K562 (cell line): ENCODE results near the gene IPO13. TPM values are rescaled to one million over a fixed set of nuclear protein-coding genes. Genes with fewer than 3 reads are reported as not detected.

Experiments
- BCOR ChIP-seq: fragments of 450-650 bp; IDR thresholded peaks from 2 replicates; pipeline ENCODE4 v1.6.1; 2016
- CBFA2T2 ChIP-seq: fragments of 450-650 bp; conservative IDR thresholded peaks from 2 replicates; pipeline ENCODE4 v1.6.1; 2017; ENCODE audit warnings: mild to moderate bottlenecking
- CBFA2T3 ChIP-seq: fragments of 450-650 bp; IDR thresholded peaks from 2 replicates; pipeline ENCODE4 v1.6.1; 2017
- E2F4 ChIP-seq: sonication (generic); formaldehyde crosslinking; IDR thresholded peaks from 2 replicates; pipeline ENCODE4 v1.8.0; 2022; ENCODE audit warnings: mild to moderate bottlenecking, low read depth, missing genetic modification reagents
- EP300 ChIP-seq: IDR thresholded peaks from 2 replicates; pipeline ENCODE4 v1.6.1; 2012; ENCODE audit warnings: low read length, improper control_type of control experiment
- HINFP ChIP-seq: fragments of 450-650 bp; conservative IDR thresholded peaks from 2 replicates; pipeline ENCODE4 v1.6.1; 2016; ENCODE audit warnings: missing genetic modification characterization, low read depth, mild to moderate bottlenecking, control low read depth, missing compliant biosample characterization
- IFI16 ChIP-seq: fragments of 250-450 bp; sonication (Bioruptor Pico); IDR thresholded peaks from 2 replicates; pipeline ENCODE4 v2.1.2; 2022; ENCODE audit warnings: mild to moderate bottlenecking, inconsistent platforms
- KDM4B ChIP-seq, 2 experiments: fragments of 450-650 bp in 1 of 2; sonication (generic) in 1 of 2; IDR thresholded peaks; 2 replicates each; pipeline ENCODE4 v1.6.1; 2016 to 2017; ENCODE audit warnings: borderline replicate concordance in 2 of 2, antibody characterized with exemption in 1 of 2, low read depth in 1 of 2, mild to moderate bottlenecking in 1 of 2
- MBD2 ChIP-seq: sonication (generic); IDR thresholded peaks from 2 replicates; pipeline ENCODE4 v1.6.1; 2016; ENCODE audit warnings: low read depth, borderline replicate concordance
- NCOA2 ChIP-seq, 2 experiments: fragments of 450-650 bp; IDR thresholded peaks; 2 replicates each; pipeline ENCODE4 v1.6.1; 2018; ENCODE audit warnings: mild to moderate bottlenecking in 2 of 2, moderate library complexity in 1 of 2; ENCODE audit not compliant: partially characterized antibody in 2 of 2
- NCOR1 ChIP-seq: fragments of 450-650 bp; IDR thresholded peaks from 2 replicates; pipeline ENCODE4 v1.6.1; 2016; ENCODE audit warnings: mild to moderate bottlenecking, moderate library complexity
- NRF1 ChIP-seq, 2 experiments: fragments of 450-650 bp; IDR thresholded peaks in 1 of 2; conservative IDR thresholded peaks in 1 of 2; 2 replicates each; pipeline ENCODE4 v1.6.1; 2014; ENCODE audit warnings: mild to moderate bottlenecking in 2 of 2
- POLR2AphosphoS5 ChIP-seq: IDR thresholded peaks from 2 replicates; pipeline ENCODE4 v1.6.1; 2011; ENCODE audit warnings: mild to moderate bottlenecking, low read depth, low read length, moderate library complexity; ENCODE audit not compliant: control insufficient read depth, insufficient read depth
- POLR2B ChIP-seq: fragments of 450-650 bp; IDR thresholded peaks from 2 replicates; pipeline ENCODE4 v1.6.1; 2018; ENCODE audit warnings: low read depth; ENCODE audit not compliant: partially characterized antibody
- PYGO2 ChIP-seq: fragments of 450-650 bp; IDR thresholded peaks from 2 replicates; pipeline ENCODE4 v1.6.1; 2016; ENCODE audit warnings: mild to moderate bottlenecking, missing genetic modification characterization, moderate library complexity, missing compliant biosample characterization
- RBM39 ChIP-seq: fragments of 200-400 bp; formaldehyde crosslinking; optimal IDR thresholded peaks from 2 replicates; pipeline ENCODE3; 2018; ENCODE audit warnings: low read depth, low read length
- SMARCB1 ChIP-seq: IDR thresholded peaks from 2 replicates; pipeline ENCODE4 v1.6.1; 2011; ENCODE audit warnings: improper control_type of control experiment, low read depth; ENCODE audit not compliant: insufficient read length
- TAF15 ChIP-seq: fragments of 200-400 bp; formaldehyde crosslinking; IDR thresholded peaks from 2 replicates; pipeline ENCODE4 v1.6.1; 2017; ENCODE audit warnings: mild to moderate bottlenecking, low read depth, low read length, moderate library complexity
- TCFL5 ChIP-seq: fragments of 250-450 bp; sonication (Bioruptor Pico); conservative IDR thresholded peaks from 2 replicates; pipeline ENCODE4 v1.6.1; 2021; ENCODE audit warnings: mild to moderate bottlenecking, moderate library complexity, matching md5 sums
- ZBTB7A ChIP-seq: IDR thresholded peaks from 2 replicates; pipeline ENCODE4 v1.6.1; 2011; ENCODE audit warnings: low read depth, mild to moderate bottlenecking, low read length, moderate library complexity, borderline replicate concordance; ENCODE audit not compliant: control insufficient read depth
- ZKSCAN8 ChIP-seq: fragments of 200-800 bp; sonication (Bioruptor generic); IDR thresholded peaks from 2 replicates; pipeline ENCODE4 v1.6.1; 2016; ENCODE audit warnings: missing genetic modification characterization, missing compliant biosample characterization
- ZNF253 ChIP-seq: fragments of 250-450 bp; sonication (Bioruptor Pico); conservative IDR thresholded peaks from 2 replicates; pipeline ENCODE4 v1.6.1; 2021; ENCODE audit warnings: mild to moderate bottlenecking
- ZNF511 ChIP-seq: sonication (generic); formaldehyde crosslinking; IDR thresholded peaks from 2 replicates; pipeline ENCODE4 v1.8.0; 2022; ENCODE audit warnings: mild to moderate bottlenecking, missing genetic modification reagents
- ZNF75A ChIP-seq: fragments of 450-650 bp; formaldehyde crosslinking; IDR thresholded peaks from 2 replicates; pipeline ENCODE4 v1.4.0; 2020; ENCODE audit warnings: mild to moderate bottlenecking
- ZNF830 ChIP-seq: fragments of 250-450 bp; sonication (Bioruptor Pico); IDR thresholded peaks from 2 replicates; pipeline ENCODE4 v1.5.0; 2021; ENCODE audit warnings: mild to moderate bottlenecking
- polyA plus RNA-seq, 8 experiments: library from polyadenylated mRNA; depleted of rRNA in 4 of 8; stranded (reverse) in 5 of 8; unstranded in 3 of 8; fragments of >200 nt; fragmentation: Nextera tagmentation in 2 of 8; fragmentation: Illumina TruSeq in 1 of 8; extraction: Ambion mirVana in 2 of 8; extraction: Trizol in 1 of 8; gene quantifications; 2 replicates each; pipeline versions ENCODE4 v1.2.1 to v1.2.3, GENCODE V29; 2011 to 2014; ENCODE audit warnings: inconsistent platforms in 1 of 8, missing spikeins in 1 of 8
- total RNA-seq, 7 experiments: library from RNA; depleted of rRNA in 6 of 7; stranded (reverse); fragments of >200 nt in 6 of 7; fragmentation: Illumina TruSeq in 2 of 7; extraction: Trizol in 2 of 7; gene quantifications; 2 replicates each; pipeline versions ENCODE4 v1.2.1 to v1.2.3, GENCODE V29; 2011 to 2021; ENCODE audit warnings: low replicate concordance in 1 of 7

IPO13 gene
- total and polyA plus RNA-seq, 9 of the 15 experiments (the other 6 are each of a cell fraction or from before 2014, with no cell fraction given) = 7.0 to 30.8 (median 16.2) TPM

- TF ChIP-seq KDM4B (IDR thresholded peaks at IDR 0.05; ENCODE audit: borderline replicate concordance in 2 of 2, low read depth in 1 of 2) (no peak), ZNF511 (CRISPR knock-in tag) (0 out of 2 replicates have a peak, but pooled peaks have one; percentile 9), MBD2 (0 out of 2 replicates have a peak, but pooled peaks have one; percentile 9), NCOA2 (IDR thresholded peaks at IDR 0.05; ENCODE audit: partially characterized antibody in 2 of 2) (no peak), ZNF253 (CRISPR knock-in tag) (no peak), BCOR (0 out of 2 replicates have a peak, but pooled peaks have one; percentile 35), ZKSCAN8 (CRISPR knock-in tag) (no peak), TAF15 (no peak), EP300 (0 out of 2 replicates have a peak, but pooled peaks have one; percentile 0), POLR2B (no peak), RBM39 (no peak), ZNF75A (CRISPR knock-in tag) (no peak), NCOR1 (no peak), IFI16 (no peak), POLR2AphosphoS5 (0 out of 2 replicates have a peak, but pooled peaks have one; percentile 19), ZNF830 (CRISPR knock-in tag) (0 out of 2 replicates have a peak, but pooled peaks have one; percentile 40), ZBTB7A (peak; percentile 59), NRF1 (conservative IDR thresholded peaks at IDR 0.05 in 1 of 2, IDR thresholded peaks at IDR 0.05 in 1 of 2) (no peak), PYGO2 (tag) (no peak), SMARCB1 (no peak), E2F4 (no peak), TCFL5 (no peak), HINFP (tag) (no peak), CBFA2T2 (no peak), CBFA2T3 (no peak)
Observed at GRCh38 chr1:43990271-43991199, 43.8 kb downstream of the IPO13 start (continued).
